HL-60 (cell line): ENCODE measurements around the gene SETD7.

Experiments used
- CTCF ChIP-seq: IDR thresholded peaks from one replicate; pipeline ENCODE4 v1.5.1; 2011; ENCODE audit warnings: low read length, control low read depth, inconsistent platforms; ENCODE audit not compliant: insufficient read depth
- GABPA ChIP-seq: IDR thresholded peaks from 2 replicates; pipeline ENCODE4 v1.6.1; 2012; ENCODE audit warnings: low read depth
- POLR2AphosphoS5 ChIP-seq: IDR thresholded peaks from 2 replicates; pipeline ENCODE4 v1.6.1; 2012; ENCODE audit warnings: low read depth
- REST ChIP-seq: IDR thresholded peaks from 2 replicates; pipeline ENCODE4 v1.6.1; 2012; ENCODE audit warnings: low read depth; ENCODE audit not compliant: insufficient replicate concordance
- SPI1 ChIP-seq: IDR thresholded peaks from 2 replicates; pipeline ENCODE4 v1.6.1; 2012; ENCODE audit warnings: low read depth, mild to moderate bottlenecking, borderline replicate concordance

GRCh38 chr4:139575072-139575471 is 19.1 kb upstream of the SETD7 start:
- TF ChIP-seq CTCF = no peak
- TF ChIP-seq POLR2AphosphoS5 = no peak
- no peak for TF ChIP-seq REST
- TF ChIP-seq GABPA = no peak
- no peak for TF ChIP-seq SPI1
